Measurements from ENCODE around the gene MLPH.
"Not testable (repeated sequence)": the region's sequence is repeated elsewhere in the genome, so short reads cannot be mapped to it uniquely, and the experiment has no call there.

MLPH gene

DNA sequence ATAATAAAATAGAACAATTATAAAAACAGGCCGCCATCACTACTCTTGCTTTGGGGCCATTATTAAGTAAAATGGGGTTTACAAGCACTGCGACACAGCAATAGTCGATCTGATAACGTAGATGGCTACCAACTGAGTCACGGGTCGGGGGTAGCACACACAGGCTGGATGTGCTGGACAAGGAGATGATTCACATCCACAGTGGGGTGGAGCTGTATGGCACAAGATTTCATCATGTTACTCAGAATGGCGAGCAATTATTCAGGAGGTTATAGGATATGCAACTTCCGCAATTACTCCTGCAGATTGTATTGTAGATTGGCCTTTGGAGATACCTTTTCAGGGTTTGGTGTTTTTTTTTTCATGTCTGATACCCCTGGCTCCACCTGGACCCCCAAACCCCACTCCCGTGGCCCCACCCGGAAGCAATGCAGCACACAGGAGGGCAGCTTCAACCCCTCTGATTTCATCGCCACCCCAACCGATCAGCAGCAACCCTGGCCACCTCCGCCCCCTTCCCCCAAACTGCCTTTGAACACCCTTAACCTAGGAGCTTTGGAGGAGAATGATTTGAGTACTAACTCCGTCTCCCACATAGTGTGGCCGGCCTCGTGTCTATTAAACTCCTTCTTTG lies 21.4 kb upstream of the MLPH start:
- H4K8ac ChIP-seq (ENCODE audit: low read depth, low read length): no peak overlapping the region
- no peak overlapping the region for H3K4ac ChIP-seq (ENCODE audit: low read depth, low read length)
- no peak overlapping the region for H3K4me3 ChIP-seq (ENCODE audit: low read depth, low read length)
- no peaks in the 10 kb centered on the region for H3K4me1 ChIP-seq (ENCODE audit: control insufficient read depth in 1 of 2, insufficient read depth in 2 of 2, low read length in 2 of 2)
- H2AFZ ChIP-seq (ENCODE audit: insufficient read depth, low read length, poor library complexity): no peak overlapping the region
- H3K36me3 ChIP-seq (ENCODE audit: control insufficient read depth in 1 of 2, insufficient read depth in 2 of 2, low read length in 2 of 2): no peaks in the 10 kb centered on the region
- H2BK5ac ChIP-seq (ENCODE audit: low read depth, low read length, poor library complexity): no peak overlapping the region
- no peaks in the 10 kb centered on the region for H3K27me3 ChIP-seq (ENCODE audit: insufficient read depth, low read length)
- H2BK12ac ChIP-seq (ENCODE audit: low read length): no peak overlapping the region
- H3K23ac ChIP-seq (ENCODE audit: low read length): no peak overlapping the region
- peak; percentile 78 to 80 for DNase-seq
- H4K91ac ChIP-seq (ENCODE audit: low read depth, low read length): no peak overlapping the region
- no peak overlapping the region for H4K12ac ChIP-seq (ENCODE audit: low read depth, low read length)
- H3K9me3 ChIP-seq (ENCODE audit: insufficient read depth, low read depth, low read length): peaks cover 2% of the 10 kb centered on the region
- no peak overlapping the region for H3K9ac ChIP-seq (ENCODE audit: low read length)
- H2AK5ac ChIP-seq (ENCODE audit: low read length): no peak overlapping the region
- H3K14ac ChIP-seq (ENCODE audit: low read length): no peak overlapping the region
- H3K79me2 ChIP-seq (ENCODE audit: control insufficient read depth, insufficient read depth, low read length, poor library complexity): no peaks in the 10 kb centered on the region
- no peak overlapping the region for H3K4me2 ChIP-seq (ENCODE audit: low read length)
- H3K18ac ChIP-seq (ENCODE audit: low read length): no peak overlapping the region
- peak overlapping the region; percentile 11 for H2BK120ac ChIP-seq (ENCODE audit: insufficient read depth, low read length, poor library complexity)
- no peak overlapping the region for H3K27ac ChIP-seq (ENCODE audit: low read depth, low read length)
- no CpG with 5 or more reads among the region's 16 CpGs for WGBS (ENCODE audit: extremely low coverage, insufficient coverage, insufficient read length)
- no peaks in the 10 kb centered on the region for H3K79me1 ChIP-seq (ENCODE audit: low read length)

DNA sequence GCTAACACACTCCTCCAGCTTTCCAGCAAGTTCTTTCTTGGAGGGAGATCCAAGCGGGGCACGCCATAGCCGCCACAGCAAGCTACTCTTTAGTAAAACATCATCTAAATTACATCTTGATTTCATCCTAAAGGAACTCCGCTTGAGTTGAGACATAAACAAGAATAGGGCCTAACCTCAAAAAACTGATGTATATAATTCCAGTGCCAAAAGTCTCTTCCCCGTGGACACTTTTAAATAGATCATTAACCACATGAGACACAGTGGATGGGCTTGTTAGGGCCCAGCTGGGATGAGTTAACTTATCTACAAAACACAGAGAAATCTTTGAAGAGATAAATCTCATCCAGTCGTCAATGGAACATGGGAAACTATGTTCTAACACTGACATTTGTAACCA lies 20.8 kb upstream of the MLPH start:
- H3K14ac ChIP-seq (ENCODE audit: low read length): no peak overlapping the region
- no peak overlapping the region for H4K8ac ChIP-seq (ENCODE audit: low read depth, low read length)
- no peak overlapping the region for H2AFZ ChIP-seq (ENCODE audit: insufficient read depth, low read length, poor library complexity)
- H3K27me3 ChIP-seq (ENCODE audit: insufficient read depth, low read length): no peaks in the 10 kb centered on the region
- no peak overlapping the region for H3K27ac ChIP-seq (ENCODE audit: low read depth, low read length)
- no peak overlapping the region for H3K23ac ChIP-seq (ENCODE audit: low read length)
- H4K12ac ChIP-seq (ENCODE audit: low read depth, low read length): no peak overlapping the region
- H4K91ac ChIP-seq (ENCODE audit: low read depth, low read length): no peak overlapping the region
- H3K79me1 ChIP-seq (ENCODE audit: low read length): no peaks in the 10 kb centered on the region
- DNase-seq: no peak
- whole genome bisulfite sequencing (ENCODE audit: extremely low coverage, insufficient coverage, insufficient read length): no CpG with 5 or more reads among the region's 6 CpGs
- no peak overlapping the region for H2AK5ac ChIP-seq (ENCODE audit: low read length)
- no peak overlapping the region for H3K9ac ChIP-seq (ENCODE audit: low read length)
- H2BK120ac ChIP-seq (ENCODE audit: insufficient read depth, low read length, poor library complexity): no peak overlapping the region
- H3K36me3 ChIP-seq (ENCODE audit: control insufficient read depth in 1 of 2, insufficient read depth in 2 of 2, low read length in 2 of 2): no peaks in the 10 kb centered on the region
- H2BK12ac ChIP-seq (ENCODE audit: low read length): no peak overlapping the region
- H3K18ac ChIP-seq (ENCODE audit: low read length): no peak overlapping the region
- no peak overlapping the region for H3K4me3 ChIP-seq (ENCODE audit: low read depth, low read length)
- H2BK5ac ChIP-seq (ENCODE audit: low read depth, low read length, poor library complexity): no peak overlapping the region
- no peaks in the 10 kb centered on the region for H3K4me1 ChIP-seq (ENCODE audit: control insufficient read depth in 1 of 2, insufficient read depth in 2 of 2, low read length in 2 of 2)
- no peak overlapping the region for H3K4me2 ChIP-seq (ENCODE audit: low read length)
- no peaks in the 10 kb centered on the region for H3K79me2 ChIP-seq (ENCODE audit: control insufficient read depth, insufficient read depth, low read length, poor library complexity)
- peaks cover 2% of the 10 kb centered on the region for H3K9me3 ChIP-seq (ENCODE audit: insufficient read depth, low read depth, low read length)
- H3K4ac ChIP-seq (ENCODE audit: low read depth, low read length): no peak overlapping the region

DNA sequence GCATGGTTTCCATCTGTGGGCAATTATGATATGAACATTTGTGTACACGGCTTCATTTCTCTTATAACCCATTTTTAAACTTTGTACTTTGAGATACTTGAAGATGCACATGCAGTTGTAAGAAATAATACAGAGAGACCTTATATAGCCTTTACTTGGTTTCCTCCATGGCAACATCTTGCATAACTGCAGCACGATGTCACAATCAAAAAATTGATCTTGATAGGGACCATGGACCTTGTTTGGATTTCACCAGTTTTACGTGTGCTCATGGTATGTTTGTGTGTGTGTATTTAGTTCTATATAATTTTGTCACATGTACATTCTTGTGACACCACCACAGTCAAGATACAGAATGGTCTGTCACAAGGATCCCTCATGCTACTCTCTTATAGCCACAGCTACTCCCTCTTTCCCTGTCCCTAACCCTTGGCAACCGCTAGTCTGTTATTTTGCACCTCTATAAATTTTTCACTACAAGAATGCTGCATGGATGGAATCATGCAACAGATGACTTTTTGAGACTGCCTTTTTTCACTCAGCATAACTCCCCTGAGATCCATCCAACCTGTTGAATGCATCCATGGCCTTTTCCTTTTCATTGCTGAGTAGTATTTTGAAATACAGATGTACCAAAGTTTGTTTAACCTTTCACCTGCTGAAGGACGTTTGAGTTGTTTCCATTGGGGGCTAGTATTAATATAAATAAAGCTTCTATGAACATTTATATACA lies 19.4 kb upstream of the MLPH start:
- Histone ChIP-seq H3K27ac (ENCODE audit: low read depth, low read length) (no peak overlapping the region), H4K12ac (ENCODE audit: low read depth, low read length) (no peak overlapping the region), H3K18ac (ENCODE audit: low read length) (no peak overlapping the region), H4K8ac (ENCODE audit: low read depth, low read length) (no peak overlapping the region), H3K9me3 (ENCODE audit: insufficient read depth, low read depth, low read length) (peaks cover 2% of the 10 kb centered on the region), H3K23ac (ENCODE audit: low read length) (no peak overlapping the region), H3K4me3 (ENCODE audit: low read depth, low read length) (no peak overlapping the region), H3K36me3 (ENCODE audit: control insufficient read depth in 1 of 2, insufficient read depth in 2 of 2, low read length in 2 of 2) (no peaks in the 10 kb centered on the region), H2BK12ac (ENCODE audit: low read length) (no peak overlapping the region), H2BK120ac (ENCODE audit: insufficient read depth, low read length, poor library complexity) (no peak overlapping the region), H3K4me2 (ENCODE audit: low read length) (no peak overlapping the region), H3K9ac (ENCODE audit: low read length) (no peak overlapping the region), H2AK5ac (ENCODE audit: low read length) (no peak overlapping the region), H3K79me1 (ENCODE audit: low read length) (no peaks in the 10 kb centered on the region), H3K4me1 (ENCODE audit: control insufficient read depth in 1 of 2, insufficient read depth in 2 of 2, low read length in 2 of 2) (no peaks in the 10 kb centered on the region), H3K14ac (ENCODE audit: low read length) (no peak overlapping the region), H3K4ac (ENCODE audit: low read depth, low read length) (no peak overlapping the region), H3K79me2 (ENCODE audit: control insufficient read depth, insufficient read depth, low read length, poor library complexity) (no peaks in the 10 kb centered on the region), H2BK5ac (ENCODE audit: low read depth, low read length, poor library complexity) (no peak overlapping the region), H2AFZ (ENCODE audit: insufficient read depth, low read length, poor library complexity) (no peak overlapping the region), H3K27me3 (ENCODE audit: insufficient read depth, low read length) (no peaks in the 10 kb centered on the region), H4K91ac (ENCODE audit: low read depth, low read length) (no peak overlapping the region)
- no peak for DNase-seq
- no CpG with 5 or more reads among the region's 5 CpGs for WGBS (ENCODE audit: extremely low coverage, insufficient coverage, insufficient read length)

DNA sequence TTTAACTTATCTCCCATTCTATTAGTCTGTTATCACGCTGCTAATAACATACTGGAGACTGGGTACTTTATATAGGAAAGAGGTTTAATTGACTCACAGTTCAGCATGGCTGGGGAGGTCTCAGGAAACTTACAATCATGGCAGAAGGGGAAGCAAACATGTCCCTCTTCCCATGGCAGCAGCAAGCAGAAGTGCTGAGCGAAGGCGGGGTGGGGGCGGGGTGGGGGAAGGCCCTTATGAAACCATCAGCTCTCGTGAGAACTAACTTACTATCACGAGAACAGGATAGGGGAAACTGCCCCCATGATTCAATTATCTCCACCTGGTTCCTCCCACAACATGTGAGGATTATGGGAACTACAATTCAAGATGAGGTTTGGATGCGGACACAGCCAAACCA lies 17.6 kb upstream of the MLPH start:
- not testable (repeated sequence) for H3K79me2 ChIP-seq (ENCODE audit: control insufficient read depth, insufficient read depth, low read length, poor library complexity); H4K8ac ChIP-seq (ENCODE audit: low read depth, low read length); H3K23ac ChIP-seq (ENCODE audit: low read length); H3K4me2 ChIP-seq (ENCODE audit: low read length); H3K36me3 ChIP-seq (ENCODE audit: control insufficient read depth in 1 of 2, insufficient read depth in 2 of 2, low read length in 2 of 2); H2BK5ac ChIP-seq (ENCODE audit: low read depth, low read length, poor library complexity); H4K91ac ChIP-seq (ENCODE audit: low read depth, low read length); H3K27me3 ChIP-seq (ENCODE audit: insufficient read depth, low read length); H3K9ac ChIP-seq (ENCODE audit: low read length); H3K27ac ChIP-seq (ENCODE audit: low read depth, low read length); H4K12ac ChIP-seq (ENCODE audit: low read depth, low read length); H3K14ac ChIP-seq (ENCODE audit: low read length); H3K4me1 ChIP-seq (ENCODE audit: control insufficient read depth in 1 of 2, insufficient read depth in 2 of 2, low read length in 2 of 2); H3K79me1 ChIP-seq (ENCODE audit: low read length); H3K4me3 ChIP-seq (ENCODE audit: low read depth, low read length); H2AFZ ChIP-seq (ENCODE audit: insufficient read depth, low read length, poor library complexity); H3K18ac ChIP-seq (ENCODE audit: low read length); H2BK120ac ChIP-seq (ENCODE audit: insufficient read depth, low read length, poor library complexity); H3K9me3 ChIP-seq (ENCODE audit: insufficient read depth, low read depth, low read length); H2AK5ac ChIP-seq (ENCODE audit: low read length); DNase-seq; H3K4ac ChIP-seq (ENCODE audit: low read depth, low read length); H2BK12ac ChIP-seq (ENCODE audit: low read length)
- WGBS (ENCODE audit: extremely low coverage, insufficient coverage, insufficient read length): no CpG with 5 or more reads among the region's 7 CpGs
